Stimulated activated CD4-positive, alpha-beta T cell treated with anti-CD3 and anti-CD28 coated beads, Interleukin-1b, Interleukin-23, amount 100 ng/mL, for 48 hours (primary cell): ENCODE results near the gene HACE1.

Source experiments
- DNase-seq: peaks from one replicate; pipeline ENCODE4 v3.0.0-alpha.2; 2020

Gene HACE1

GRCh38 chr6:104685871-104686549 lies 173.7 kb downstream of the HACE1 start:
- DNase-seq, result no peak

GRCh38 chr6:104684911-104685415 lies 174.8 kb downstream of the HACE1 start:
- no peak for DNase-seq

GRCh38 chr6:104683809-104684208 lies 175.9 kb downstream of the HACE1 start:
- no peak for DNase-seq

GRCh38 chr6:104682722-104683643 lies 176.7 kb downstream of the HACE1 start:
- DNase-seq, result peak; percentile 67

- DNase-seq, result no peak
Observed at GRCh38 chr6:104680539-104680938, 179.2 kb downstream of the HACE1 start.

GRCh38 chr6:104679971-104680370 lies 179.7 kb downstream of the HACE1 start:
- DNase-seq, result no peak
